Measurements from ENCODE around the gene TMEM273.

- TF ChIP-seq CTCF (IDR thresholded peaks at IDR 0.05) (no peak), POLR2AphosphoS5 (IDR thresholded peaks at IDR 0.05) (no peak)
Observed at GRCh38 chr10:49135575-49136313, 52.4 kb downstream of the TMEM273 start.
